ENCODE data around the gene PTTG1IP.

The PTTG1IP gene

GRCh38 chr21:44912158-44912473, 38.6 kb upstream of the PTTG1IP start:
- no peak for TF ChIP-seq CTCF (IDR thresholded peaks at IDR 0.05; ENCODE audit: insufficient read depth, low read depth, low read length, missing control alignments)
- DNase-seq (ENCODE audit: low read depth) = no peak

GRCh38 chr21:44911384-44912157, 38.1 kb upstream of the PTTG1IP start:
- H3K4me3 ChIP-seq (ENCODE audit: low read depth, low read length) = no peak overlapping the region
- DNase-seq (ENCODE audit: low read depth) = no peak
- TF ChIP-seq CTCF (IDR thresholded peaks at IDR 0.05; ENCODE audit: insufficient read depth, low read depth, low read length, missing control alignments) = peak; percentile 49

More at GRCh38 chr21:44912158-44912473, 38.6 kb upstream of the PTTG1IP start:
- H3K4me3 ChIP-seq (ENCODE audit: low read depth, low read length) = no peak overlapping the region

- TF ChIP-seq CTCF (IDR thresholded peaks at IDR 0.05; ENCODE audit: insufficient read depth, low read depth, low read length, missing control alignments) = no peak
- H3K4me3 ChIP-seq (ENCODE audit: low read depth, low read length) = no peak overlapping the region
- DNase-seq (ENCODE audit: low read depth) = no peak
Measured at GRCh38 chr21:44911068-44911383, 37.5 kb upstream of the PTTG1IP start.

- no peak overlapping the region for H3K4me3 ChIP-seq (ENCODE audit: low read depth, low read length)
Measured at GRCh38 chr21:44910229-44911067, 37.0 kb upstream of the PTTG1IP start.

GRCh38 chr21:44909719-44910118, 36.2 kb upstream of the PTTG1IP start:
- no peak overlapping the region for H3K4me3 ChIP-seq (ENCODE audit: low read depth, low read length)
- TF ChIP-seq CTCF (IDR thresholded peaks at IDR 0.05; ENCODE audit: insufficient read depth, low read depth, low read length, missing control alignments) = no peak
- DNase-seq (ENCODE audit: low read depth) = no peak

More at GRCh38 chr21:44910229-44911067, 37.0 kb upstream of the PTTG1IP start:
- no peak for TF ChIP-seq CTCF (IDR thresholded peaks at IDR 0.05; ENCODE audit: insufficient read depth, low read depth, low read length, missing control alignments)
- DNase-seq (ENCODE audit: low read depth) = no peak

GRCh38 chr21:44908908-44909307, 35.4 kb upstream of the PTTG1IP start:
- no peak for TF ChIP-seq CTCF (IDR thresholded peaks at IDR 0.05; ENCODE audit: insufficient read depth, low read depth, low read length, missing control alignments)
- H3K4me3 ChIP-seq (ENCODE audit: low read depth, low read length) = no peak overlapping the region

More at GRCh38 chr21:44908908-44909307, 35.4 kb upstream of the PTTG1IP start:
- no peak for DNase-seq (ENCODE audit: low read depth)

Measured in GM12865 (cell line).